Esophagus muscularis mucosa (tissue), 4 donors: ENCODE data around the gene GFOD1. TPM values are rescaled to one million over a fixed set of nuclear protein-coding genes. Genes with fewer than 3 reads are reported as not detected.

ENCODE experiments used
- DNase-seq: peaks from one replicate; pipeline ENCODE4 v3.0.0-alpha.2; 2017; ENCODE audit errors: extremely low spot score
- H3K27ac ChIP-seq, 4 donors: fragments of 200-600 bp; sonication (generic); replicated peaks in 1 of 4; 1 replicate in 3 of 4; 2 replicates in 1 of 4; pipeline ENCODE4 v1.5.1; 2016 to 2019; ENCODE audit warnings: mild to moderate bottlenecking in 1 of 4
- H3K27me3 ChIP-seq, 4 donors: fragments of 200-600 bp; sonication (generic); one replicate each; pipeline versions ENCODE4 v1.5.1 to v1.6.0; 2016 to 2019
- H3K36me3 ChIP-seq, 4 donors: fragments of 200-600 bp; sonication (generic); one replicate each; pipeline ENCODE4 v1.5.1; 2016 to 2019
- H3K4me1 ChIP-seq, 4 donors: fragments of 200-600 bp; sonication (generic); one replicate each; pipeline ENCODE4 v1.5.1; 2016 to 2019
- H3K4me3 ChIP-seq, 4 donors: fragments of 200-600 bp; sonication (generic); 1 replicate in 2 of 4; 2 replicates in 2 of 4; pipeline ENCODE4 v1.5.1; 2016 to 2019; ENCODE audit warnings: mild to moderate bottlenecking in 4 of 4, moderate library complexity in 1 of 4
- H3K9me3 ChIP-seq, 4 donors: fragments of 200-600 bp; sonication (generic); 1 replicate in 3 of 4; 2 replicates in 1 of 4; pipeline ENCODE4 v1.5.1; 2016 to 2019
- EP300 ChIP-seq: sonication (generic); formaldehyde crosslinking; IDR thresholded peaks from one replicate; pipeline ENCODE4 v1.6.1; 2017; ENCODE audit warnings: antibody characterized with exemption
- POLR2A ChIP-seq: fragments of 450-650 bp; IDR thresholded peaks from one replicate; pipeline ENCODE4 v1.6.1; 2017; ENCODE audit warnings: antibody characterized with exemption, moderate library complexity, mild to moderate bottlenecking, low read depth
- POLR2AphosphoS5 ChIP-seq, 2 donors: sonication (generic); formaldehyde crosslinking; IDR thresholded peaks; one replicate each; pipeline ENCODE4 v1.6.1; 2017; ENCODE audit warnings: antibody characterized with exemption in 2 of 2
- WGBS: methylation state at CpG from one replicate; pipeline ENCODE4 v1.1.5; 2018; 5-methylcytosine and 5-hydroxymethylcytosine counted together
- intact Hi-C: fragments of 100-400 bp; cut with DNase I; formaldehyde crosslinking; loops from one replicate; pipeline ENCODE4 v1.15.1; 2023
- total RNA-seq, 4 donors: library from RNA; depleted of rRNA; stranded (reverse); fragments of >200 nt; gene quantifications; one replicate each; pipeline versions ENCODE4 v1.1.0 to v1.2.1, GENCODE V29; 2016
- TF ChIP-seq, protein P1 (sequence below), 3 experiments: fragments of 200-600 bp in 2 of 3; fragments of 450-650 bp in 1 of 3; sonication (generic) in 2 of 3; IDR thresholded peaks; one replicate each; pipeline ENCODE4 v1.5.1; 2017 to 2019; ENCODE audit warnings: antibody characterized with exemption in 3 of 3, mild to moderate bottlenecking in 2 of 3, moderate library complexity in 1 of 3

The GFOD1 gene
- total RNA-seq, 4 donors from 2014 or later = 21.7 to 34.5 (median 25.8) TPM

GRCh38 chr6:13369591-13369990 is 117.8 kb downstream of the GFOD1 start:
- H3K36me3 ChIP-seq = peaks cover 0 to 10% (median 9%) of the 10 kb centered on the region in 4 donors
- intact Hi-C loops = no loop called here
- no peaks in the 10 kb centered on the region for H3K9me3 ChIP-seq
- H3K27me3 ChIP-seq = no peaks in the 10 kb centered on the region
- H3K4me1 ChIP-seq = peaks cover 17 to 35% (median 22%) of the 10 kb centered on the region in 4 donors
- 0% methylated on average over 1 of the region's 1 CpG for WGBS
- no peak for TF ChIP-seq POLR2AphosphoS5 (IDR thresholded peaks at IDR 0.05)
- no peak overlapping the region for H3K4me3 ChIP-seq
- DNase-seq = no peak
- H3K27ac ChIP-seq = no peak overlapping the region

DNA sequence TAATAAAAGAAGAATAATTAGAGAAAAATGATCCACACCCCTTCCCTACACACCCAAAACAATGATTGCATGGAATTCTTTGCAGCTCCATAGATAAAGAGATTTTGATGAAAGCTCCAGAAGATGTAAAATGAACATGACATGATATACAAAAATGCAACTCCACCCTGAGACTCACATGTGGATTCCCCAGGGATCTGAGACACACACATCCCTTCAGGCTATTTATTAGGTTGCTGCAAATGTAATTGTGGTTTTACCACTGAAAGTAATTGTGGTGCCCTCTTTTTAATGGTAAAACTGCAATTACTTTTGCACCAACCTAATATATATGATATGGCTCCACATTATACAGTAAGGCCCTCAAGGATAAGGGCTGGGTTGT is 118.7 kb downstream of the GFOD1 start:
- Histone ChIP-seq H3K27me3 (no peaks in the 10 kb centered on the region), H3K4me1 (peaks cover 17 to 35% (median 21%) of the 10 kb centered on the region in 4 donors), H3K27ac (no peak overlapping the region), H3K4me3 (no peak overlapping the region), H3K36me3 (peaks cover 0 to 17% (median 16%) of the 10 kb centered on the region in 4 donors), H3K9me3 (no peaks in the 10 kb centered on the region)
- intact Hi-C loops = no loop called here
- DNase-seq = no peak
- TF ChIP-seq, protein P1, sequence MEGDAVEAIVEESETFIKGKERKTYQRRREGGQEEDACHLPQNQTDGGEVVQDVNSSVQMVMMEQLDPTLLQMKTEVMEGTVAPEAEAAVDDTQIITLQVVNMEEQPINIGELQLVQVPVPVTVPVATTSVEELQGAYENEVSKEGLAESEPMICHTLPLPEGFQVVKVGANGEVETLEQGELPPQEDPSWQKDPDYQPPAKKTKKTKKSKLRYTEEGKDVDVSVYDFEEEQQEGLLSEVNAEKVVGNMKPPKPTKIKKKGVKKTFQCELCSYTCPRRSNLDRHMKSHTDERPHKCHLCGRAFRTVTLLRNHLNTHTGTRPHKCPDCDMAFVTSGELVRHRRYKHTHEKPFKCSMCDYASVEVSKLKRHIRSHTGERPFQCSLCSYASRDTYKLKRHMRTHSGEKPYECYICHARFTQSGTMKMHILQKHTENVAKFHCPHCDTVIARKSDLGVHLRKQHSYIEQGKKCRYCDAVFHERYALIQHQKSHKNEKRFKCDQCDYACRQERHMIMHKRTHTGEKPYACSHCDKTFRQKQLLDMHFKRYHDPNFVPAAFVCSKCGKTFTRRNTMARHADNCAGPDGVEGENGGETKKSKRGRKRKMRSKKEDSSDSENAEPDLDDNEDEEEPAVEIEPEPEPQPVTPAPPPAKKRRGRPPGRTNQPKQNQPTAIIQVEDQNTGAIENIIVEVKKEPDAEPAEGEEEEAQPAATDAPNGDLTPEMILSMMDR (IDR thresholded peaks at IDR 0.05) = no peak
- TF ChIP-seq POLR2AphosphoS5 (IDR thresholded peaks at IDR 0.05) (no peak), EP300 (no peak), POLR2A (no peak)

DNA sequence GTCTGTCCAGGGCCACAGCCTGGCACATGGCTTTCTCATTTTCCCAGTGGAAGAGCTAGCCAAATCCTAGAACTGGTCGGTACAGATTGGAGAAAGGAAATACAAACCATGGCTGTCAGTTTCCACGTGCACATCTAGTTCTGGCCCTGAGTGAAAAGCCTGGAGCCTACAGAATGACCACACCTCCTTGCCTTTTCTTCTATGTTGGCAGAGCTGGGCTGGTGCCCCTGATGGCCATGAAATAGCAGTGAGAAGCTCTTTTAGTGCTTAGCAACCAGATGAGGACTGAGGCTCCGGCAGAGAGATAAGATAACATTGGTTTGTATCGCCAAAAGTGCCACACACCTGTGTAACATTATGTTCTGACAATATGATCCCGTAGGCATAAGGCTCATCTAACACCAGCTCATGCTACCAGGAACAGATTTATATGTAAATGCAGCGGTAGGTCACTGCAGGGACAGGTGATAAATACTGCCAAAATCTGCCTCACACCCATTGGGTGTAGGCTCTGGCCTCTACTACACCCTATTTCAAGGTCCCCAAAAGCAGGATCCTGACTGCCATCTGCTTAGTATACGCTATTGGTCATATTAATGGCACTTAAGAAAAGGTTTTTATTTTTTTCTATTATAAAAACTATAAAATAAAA is 119.2 kb downstream of the GFOD1 start:
- Histone ChIP-seq H3K27ac (no peak overlapping the region), H3K4me3 (no peak overlapping the region), H3K27me3 (no peaks in the 10 kb centered on the region), H3K4me1 (peaks cover 17 to 34% (median 18%) of the 10 kb centered on the region in 4 donors), H3K36me3 (peaks cover 0 to 17% (median 16%) of the 10 kb centered on the region in 4 donors), H3K9me3 (no peaks in the 10 kb centered on the region)
- 86% methylated on average over 7 of the region's 7 CpGs for WGBS
- TF ChIP-seq POLR2A (no peak), EP300 (no peak), POLR2AphosphoS5 (IDR thresholded peaks at IDR 0.05) (no peak)
- TF ChIP-seq, protein P1 (IDR thresholded peaks at IDR 0.05) = no peak
- intact Hi-C loops = no loop called here
- no peak for DNase-seq

DNA sequence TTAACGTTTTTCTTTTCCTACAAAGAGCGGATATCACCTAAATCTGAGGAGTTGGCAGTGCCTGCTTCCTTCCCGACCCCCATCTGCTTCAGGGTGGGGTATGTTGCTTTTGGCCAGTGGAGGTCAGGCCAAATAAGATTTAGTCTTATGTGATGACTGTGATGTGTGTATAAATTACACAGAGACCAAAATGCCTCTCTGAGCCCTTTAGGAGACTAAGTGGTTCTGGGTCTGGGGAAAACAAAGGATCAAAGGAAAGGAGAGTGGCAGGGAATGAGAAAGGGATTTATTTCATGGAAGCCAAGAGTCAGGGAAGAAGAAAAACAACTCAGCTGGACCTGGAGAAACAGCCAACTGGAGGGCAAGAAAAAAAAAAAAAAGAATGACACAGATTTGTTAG is 120.0 kb downstream of the GFOD1 start:
- intact Hi-C loops = no loop called here
- WGBS = 51% methylated on average over 3 of the region's 3 CpGs
- Histone ChIP-seq H3K27ac (no peak overlapping the region), H3K27me3 (no peaks in the 10 kb centered on the region), H3K9me3 (no peaks in the 10 kb centered on the region), H3K4me3 (no peak overlapping the region), H3K36me3 (peaks cover 0 to 17% (median 16%) of the 10 kb centered on the region in 4 donors), H3K4me1 (peaks cover 16 to 32% (median 18%) of the 10 kb centered on the region in 4 donors)
- DNase-seq = no peak
- TF ChIP-seq POLR2AphosphoS5 (IDR thresholded peaks at IDR 0.05) (no peak), EP300 (no peak), POLR2A (no peak)
- TF ChIP-seq, protein P1 (IDR thresholded peaks at IDR 0.05) = no peak

- Histone ChIP-seq H3K27ac (no peak overlapping the region), H3K4me3 (no peak overlapping the region), H3K4me1 (peaks cover 17 to 34% (median 18%) of the 10 kb centered on the region in 4 donors), H3K27me3 (no peaks in the 10 kb centered on the region), H3K36me3 (peaks cover 0 to 17% (median 16%) of the 10 kb centered on the region in 4 donors), H3K9me3 (no peaks in the 10 kb centered on the region)
- WGBS = 96% methylated on average over 39 of the region's 39 CpGs
- intact Hi-C loops = no loop called here
- no peak for DNase-seq
- TF ChIP-seq POLR2AphosphoS5 (IDR thresholded peaks at IDR 0.05) = no peak
Observed at GRCh38 chr6:13365320-13365719, 122.1 kb downstream of the GFOD1 start.

DNA sequence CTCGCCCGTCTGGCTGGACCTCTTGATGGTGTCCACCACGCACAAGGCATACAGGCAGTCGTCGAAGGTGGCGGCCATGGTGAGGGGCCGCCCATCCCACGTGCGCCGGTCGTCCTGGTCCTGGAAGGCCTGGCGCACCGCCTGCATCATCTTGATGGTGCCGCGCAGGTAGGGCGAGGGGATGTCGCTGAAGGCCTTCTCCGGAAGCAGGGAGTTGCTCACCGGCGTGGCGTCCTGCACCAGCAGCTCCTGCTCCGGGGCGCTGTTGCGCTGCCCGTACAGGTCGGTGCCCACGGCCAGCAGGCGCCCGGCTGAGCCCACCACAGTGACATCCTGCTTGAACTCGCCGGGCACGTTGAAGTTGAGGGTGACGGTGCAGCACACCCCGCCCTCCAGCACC is 122.6 kb downstream of the GFOD1 start:
- DNase-seq = no peak
- Histone ChIP-seq H3K27me3 (no peaks in the 10 kb centered on the region), H3K36me3 (peaks cover 0 to 17% (median 16%) of the 10 kb centered on the region in 4 donors), H3K4me1 (peaks cover 17 to 39% (median 20%) of the 10 kb centered on the region in 4 donors), H3K4me3 (no peak overlapping the region), H3K27ac (no peak overlapping the region), H3K9me3 (no peaks in the 10 kb centered on the region)
- TF ChIP-seq, protein P1 (IDR thresholded peaks at IDR 0.05) = no peak
- no peak for TF ChIP-seq EP300
- no peak for TF ChIP-seq POLR2A
- TF ChIP-seq POLR2AphosphoS5 (IDR thresholded peaks at IDR 0.05) = no peak
- intact Hi-C loops = no loop called here
- 100% methylated on average over 3 of the region's 34 CpGs for WGBS
